Measurements from ENCODE around the gene GAA. TPM values are rescaled to one million over a fixed set of nuclear protein-coding genes. Genes with fewer than 3 reads are reported as not detected.

The GAA gene
- total RNA-seq, 2 experiments from 2014 or later = 22.2 to 22.4 TPM

DNA sequence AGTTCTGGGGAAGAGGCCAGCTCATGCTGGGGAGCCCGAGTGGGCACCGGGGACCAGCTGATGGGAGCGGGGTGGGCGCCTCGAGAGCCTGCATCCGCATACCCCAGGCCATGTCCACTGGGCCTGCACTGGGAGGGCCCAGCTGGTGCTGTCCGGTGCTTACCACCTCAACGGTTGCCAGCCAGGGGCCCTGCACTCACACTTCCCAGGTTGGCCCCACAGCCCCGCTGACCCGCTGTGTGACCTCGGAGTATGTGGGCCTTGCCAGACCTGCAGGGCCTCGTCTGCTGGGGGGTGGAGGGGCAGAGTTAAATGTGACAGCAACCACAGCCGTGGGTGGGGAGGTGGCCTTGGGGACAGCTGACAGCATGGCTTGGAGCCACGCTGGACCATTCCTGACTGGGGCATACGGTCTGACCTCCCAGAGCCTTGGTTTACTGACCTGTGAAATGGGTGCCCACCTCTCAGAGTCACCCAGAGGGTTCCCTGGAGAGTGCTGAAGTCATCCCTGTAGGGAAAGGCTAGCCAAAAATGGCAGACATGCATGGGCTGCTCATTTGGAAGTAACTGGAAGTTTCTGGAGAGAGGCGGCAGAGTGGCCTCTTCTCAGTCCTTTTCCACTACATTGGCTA lies 5.4 kb upstream of the GAA start:
- ChIA-PET POLR2A (no interaction called here), CTCF (no interaction called here)
- Histone ChIP-seq H3K9me3 (ENCODE audit: control insufficient read depth in 1 of 2, insufficient read depth in 1 of 2, low read length in 2 of 2) (no peaks in the 10 kb centered on the region), H3K4me1 (ENCODE audit: insufficient read depth, low read length) (peaks cover 12% of the 10 kb centered on the region), H3K36me3 (ENCODE audit: insufficient read depth, low read length) (no peaks in the 10 kb centered on the region), H3K27me3 (ENCODE audit: control insufficient read depth in 1 of 2, insufficient read depth in 2 of 2, low read length in 2 of 2) (no peaks in the 10 kb centered on the region), H3K27ac (ENCODE audit: low read depth in 1 of 2, low read length in 2 of 2) (no peak overlapping the region), H3K4me3 (ENCODE audit: low read length) (no peak overlapping the region)
- intact Hi-C loops (cut with DNase I, micrococcal nuclease) = no loop called here
- H3K4me1 Mint-ChIP-seq (ENCODE audit: low read depth) = peaks cover 16% of the 10 kb centered on the region
- no peaks in the 10 kb centered on the region for H3K36me3 Mint-ChIP-seq (ENCODE audit: low read depth)
- TF ChIP-seq, protein P1, sequence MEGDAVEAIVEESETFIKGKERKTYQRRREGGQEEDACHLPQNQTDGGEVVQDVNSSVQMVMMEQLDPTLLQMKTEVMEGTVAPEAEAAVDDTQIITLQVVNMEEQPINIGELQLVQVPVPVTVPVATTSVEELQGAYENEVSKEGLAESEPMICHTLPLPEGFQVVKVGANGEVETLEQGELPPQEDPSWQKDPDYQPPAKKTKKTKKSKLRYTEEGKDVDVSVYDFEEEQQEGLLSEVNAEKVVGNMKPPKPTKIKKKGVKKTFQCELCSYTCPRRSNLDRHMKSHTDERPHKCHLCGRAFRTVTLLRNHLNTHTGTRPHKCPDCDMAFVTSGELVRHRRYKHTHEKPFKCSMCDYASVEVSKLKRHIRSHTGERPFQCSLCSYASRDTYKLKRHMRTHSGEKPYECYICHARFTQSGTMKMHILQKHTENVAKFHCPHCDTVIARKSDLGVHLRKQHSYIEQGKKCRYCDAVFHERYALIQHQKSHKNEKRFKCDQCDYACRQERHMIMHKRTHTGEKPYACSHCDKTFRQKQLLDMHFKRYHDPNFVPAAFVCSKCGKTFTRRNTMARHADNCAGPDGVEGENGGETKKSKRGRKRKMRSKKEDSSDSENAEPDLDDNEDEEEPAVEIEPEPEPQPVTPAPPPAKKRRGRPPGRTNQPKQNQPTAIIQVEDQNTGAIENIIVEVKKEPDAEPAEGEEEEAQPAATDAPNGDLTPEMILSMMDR (IDR thresholded peaks at IDR 0.05) = no peak
- H3K27me3 Mint-ChIP-seq = no peaks in the 10 kb centered on the region
- DNase-seq (peak in 1 of 14 experiments; percentile 14), ATAC-seq (ENCODE audit: poor library complexity) (no peak)
- no peak overlapping the region for H3K4me3 Mint-ChIP-seq
- no peaks in the 10 kb centered on the region for H3K9me3 Mint-ChIP-seq
- H3K27ac Mint-ChIP-seq = no peak overlapping the region

- H3K4me1 ChIP-seq (ENCODE audit: insufficient read depth, low read length) = peaks cover 14% of the 10 kb centered on the region
- no peak for DNase-seq
- H3K27me3 ChIP-seq (ENCODE audit: control insufficient read depth in 1 of 2, insufficient read depth in 2 of 2, low read length in 2 of 2) = no peaks in the 10 kb centered on the region
- Mint-ChIP-seq H3K27me3 (no peaks in the 10 kb centered on the region), H3K4me3 (no peak overlapping the region), H3K9me3 (no peaks in the 10 kb centered on the region), H3K36me3 (ENCODE audit: low read depth) (peaks cover under 1% of the 10 kb centered on the region), H3K27ac (no peak overlapping the region), H3K4me1 (ENCODE audit: low read depth) (peaks cover 17% of the 10 kb centered on the region)
- CTCF ChIA-PET = no interaction called here
- TF ChIP-seq, protein P1 (IDR thresholded peaks at IDR 0.05) = no peak
- H3K4me3 ChIP-seq (ENCODE audit: low read length) = no peak overlapping the region
- H3K27ac ChIP-seq (ENCODE audit: low read depth in 1 of 2, low read length in 2 of 2) = no peak overlapping the region
- intact Hi-C loops (cut with DNase I, micrococcal nuclease) = no loop called here
- POLR2A ChIA-PET = no interaction called here
- H3K36me3 ChIP-seq (ENCODE audit: insufficient read depth, low read length) = no peaks in the 10 kb centered on the region
- ATAC-seq (ENCODE audit: poor library complexity) = no peak
- no peaks in the 10 kb centered on the region for H3K9me3 ChIP-seq (ENCODE audit: control insufficient read depth in 1 of 2, insufficient read depth in 1 of 2, low read length in 2 of 2)
These were observed 4.8 kb upstream of the GAA start for GRCh38 chr17:80096561-80097021.

DNA sequence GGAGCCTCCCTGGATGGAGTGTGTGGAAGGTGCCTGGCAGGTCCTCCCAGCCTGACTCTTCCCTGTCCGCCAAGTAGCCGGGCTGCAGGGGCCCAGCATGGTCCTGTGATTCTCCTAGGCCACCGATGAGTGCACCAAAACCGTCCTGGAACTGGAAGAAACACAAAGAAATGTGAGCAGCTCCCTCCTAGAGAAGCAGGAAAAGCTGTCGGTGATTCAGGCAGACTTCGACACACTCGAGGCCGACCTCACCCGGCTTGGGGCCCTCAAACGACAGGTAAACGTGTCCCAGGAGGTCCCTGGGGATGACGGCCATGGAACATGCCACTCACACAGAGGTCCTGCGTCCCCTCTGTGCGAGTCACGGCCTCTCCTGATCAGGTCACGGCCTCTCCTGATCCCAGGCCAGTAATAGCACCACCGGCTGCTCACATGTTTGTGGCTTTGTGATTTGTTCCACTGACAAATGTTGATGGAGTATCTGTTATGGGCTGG lies 4.2 kb upstream of the GAA start:
- Histone ChIP-seq H3K27me3 (ENCODE audit: control insufficient read depth in 1 of 2, insufficient read depth in 2 of 2, low read length in 2 of 2) (no peaks in the 10 kb centered on the region), H3K9me3 (ENCODE audit: control insufficient read depth in 1 of 2, insufficient read depth in 1 of 2, low read length in 2 of 2) (no peaks in the 10 kb centered on the region), H3K27ac (ENCODE audit: low read depth in 1 of 2, low read length in 2 of 2) (no peak overlapping the region), H3K36me3 (ENCODE audit: insufficient read depth, low read length) (no peaks in the 10 kb centered on the region), H3K4me3 (ENCODE audit: low read length) (no peak overlapping the region), H3K4me1 (ENCODE audit: insufficient read depth, low read length) (peaks cover 19% of the 10 kb centered on the region)
- intact Hi-C loops (cut with DNase I, micrococcal nuclease) = no loop called here
- Mint-ChIP-seq H3K4me3 (no peak overlapping the region), H3K27me3 (no peaks in the 10 kb centered on the region), H3K9me3 (no peaks in the 10 kb centered on the region), H3K4me1 (ENCODE audit: low read depth) (peaks cover 23% of the 10 kb centered on the region), H3K27ac (no peak overlapping the region), H3K36me3 (ENCODE audit: low read depth) (peaks cover 5% of the 10 kb centered on the region)
- DNase-seq (no peak), ATAC-seq (ENCODE audit: poor library complexity) (no peak)
- POLR2A ChIA-PET = no interaction called here
- CTCF ChIA-PET = no interaction called here
- TF ChIP-seq, protein P1 (IDR thresholded peaks at IDR 0.05) = no peak

Measured in CD4-positive, alpha-beta T cell (primary cell).